Measurements from ENCODE around the gene PLPPR2.
"Not testable (repeated sequence)": the region's sequence is repeated elsewhere in the genome, so short reads cannot be mapped to it uniquely, and the experiment has no call there.

PLPPR2 gene

GRCh38 chr19:11339254-11340098, 15.8 kb upstream of the PLPPR2 start, which contains the start of gene RAB3D:
Gene RAB3D (minus strand): TSS chr19:11339657. CDS start chr19:11337399, 2,258 bp downstream.
- peak; percentile 95 for DNase-seq (ENCODE audit: low spot score)

- DNase-seq (ENCODE audit: low spot score) = not testable (repeated sequence)
These were observed 15.1 kb upstream of the PLPPR2 start for GRCh38 chr19:11340099-11340467.

GRCh38 chr19:11342429-11342828, 12.8 kb upstream of the PLPPR2 start:
- DNase-seq (ENCODE audit: low spot score) = no peak

- no peak for DNase-seq (ENCODE audit: low spot score)
These were observed 10.0 kb upstream of the PLPPR2 start for GRCh38 chr19:11345122-11345803.

DNA sequence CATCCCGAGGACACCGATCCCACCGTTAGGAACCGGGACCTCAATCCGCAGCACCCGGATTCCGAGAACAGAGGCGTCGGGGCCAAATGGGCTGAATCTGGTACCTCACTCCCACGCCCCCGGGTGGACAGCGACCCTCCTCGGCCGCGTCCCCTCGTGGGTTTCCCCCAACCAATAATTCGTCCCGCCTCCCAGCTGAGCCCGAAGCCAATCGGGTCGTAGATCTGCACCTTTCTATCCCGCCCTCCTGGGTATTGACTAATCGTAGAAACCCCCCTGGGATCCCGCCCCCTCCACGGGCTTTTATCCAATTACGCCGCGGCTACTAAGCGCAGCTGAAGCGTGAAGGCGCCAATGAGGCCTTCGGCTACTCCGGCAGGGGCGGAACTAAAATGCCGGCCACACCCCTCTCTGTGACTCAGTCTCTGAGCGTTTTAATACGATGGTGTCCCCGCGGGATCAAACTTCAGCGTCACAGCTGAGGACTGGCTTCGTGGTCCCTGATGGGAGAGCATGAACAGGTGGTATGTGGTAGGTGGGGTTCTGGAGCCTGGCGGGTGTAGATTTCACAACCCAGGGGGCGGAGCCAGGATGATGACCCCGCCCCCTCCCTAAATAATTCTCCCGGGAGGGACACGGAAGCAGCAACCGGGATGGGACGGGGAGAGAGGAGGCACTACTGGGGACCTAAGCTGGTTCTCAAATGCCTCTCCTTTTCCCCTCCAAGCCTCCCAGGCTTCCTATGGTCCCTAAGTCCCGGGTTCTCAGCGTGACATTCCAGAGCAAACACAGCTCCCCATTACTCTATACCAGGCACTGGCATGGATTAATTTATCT, 8.9 kb upstream of the PLPPR2 start, which contains the start of the genes CCDC159 and TMEM205:
Gene CCDC159, plus strand, starts transcription at position 416 of the 837 bp plus-strand sequence. Its CDS starts 88 bp downstream, at position 504.
Gene TMEM205, minus strand, starts transcription at position 165 of the 837 bp plus-strand sequence. CDS start 649 bp downstream, outside the sequence.
- peak; percentile 98 for DNase-seq (ENCODE audit: low spot score)

GRCh38 chr19:11347546-11348039, 7.6 kb upstream of the PLPPR2 start:
- no peak for DNase-seq (ENCODE audit: low spot score)

DNA sequence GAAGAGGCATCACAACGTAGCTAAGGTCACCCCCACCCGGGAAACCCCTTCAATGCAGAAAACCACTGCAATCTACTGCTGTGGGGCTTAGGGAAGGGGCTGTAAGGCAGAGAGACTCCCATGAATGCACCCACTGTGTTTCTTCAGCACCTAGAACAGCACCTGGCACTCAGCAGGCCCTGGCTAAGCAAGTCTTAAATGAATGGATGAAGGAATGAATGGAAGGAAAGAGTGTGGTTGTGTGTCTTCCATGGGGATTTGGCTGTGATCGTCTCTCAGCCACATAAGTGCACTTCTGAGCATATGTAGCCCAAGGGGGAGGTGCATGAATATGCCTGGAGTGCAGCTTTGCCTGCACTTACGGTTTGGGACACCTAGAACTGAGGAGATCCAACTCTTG, 6.1 kb upstream of the PLPPR2 start:
- no peak for DNase-seq (ENCODE audit: low spot score)

- DNase-seq (ENCODE audit: low spot score) = not testable (repeated sequence)
These were observed 1.1 kb upstream of the PLPPR2 start for GRCh38 chr19:11354102-11354501.

GRCh38 chr19:11356074-11356397, 804 bp downstream of the PLPPR2 start:
- no peak for DNase-seq (ENCODE audit: low spot score)

GRCh38 chr19:11356676-11357550, 1.7 kb downstream of the PLPPR2 start:
- no peak for DNase-seq (ENCODE audit: low spot score)

- DNase-seq (ENCODE audit: low spot score) = no peak
These were observed 4.2 kb downstream of the PLPPR2 start for GRCh38 chr19:11359421-11359820.

GRCh38 chr19:11361037-11361770, 6.0 kb downstream of the PLPPR2 start:
- DNase-seq (ENCODE audit: low spot score) = peak; percentile 95

- DNase-seq (ENCODE audit: low spot score) = peak; percentile 70
These were observed 6.8 kb downstream of the PLPPR2 start for GRCh38 chr19:11361771-11362731.

DNA sequence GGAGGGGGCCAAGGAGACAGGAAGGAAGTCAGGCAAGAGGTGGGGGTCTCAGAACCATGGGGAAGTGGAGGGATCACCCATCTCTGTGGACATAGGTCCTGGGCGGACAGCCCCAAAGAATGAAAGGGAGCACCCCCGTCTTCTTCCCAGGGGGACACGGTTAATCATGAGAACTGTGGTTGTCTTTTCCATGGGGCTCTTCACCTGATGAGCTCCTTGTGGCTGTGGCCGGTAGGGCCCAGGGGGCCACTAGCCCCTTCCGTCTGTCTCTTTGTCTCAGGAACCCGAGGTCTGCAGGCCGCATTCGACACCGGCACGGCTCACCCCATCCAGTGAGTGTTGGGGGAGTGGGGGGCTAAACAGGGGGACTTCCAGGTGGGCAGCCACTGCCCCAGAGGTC, 8.6 kb downstream of the PLPPR2 start:
- DNase-seq (ENCODE audit: low spot score) = no peak

GRCh38 chr19:11364296-11364904, 9.2 kb downstream of the PLPPR2 start:
- DNase-seq (ENCODE audit: low spot score) = no peak

GRCh38 chr19:11364935-11365334, 9.7 kb downstream of the PLPPR2 start:
- DNase-seq (ENCODE audit: low spot score) = no peak

DNA sequence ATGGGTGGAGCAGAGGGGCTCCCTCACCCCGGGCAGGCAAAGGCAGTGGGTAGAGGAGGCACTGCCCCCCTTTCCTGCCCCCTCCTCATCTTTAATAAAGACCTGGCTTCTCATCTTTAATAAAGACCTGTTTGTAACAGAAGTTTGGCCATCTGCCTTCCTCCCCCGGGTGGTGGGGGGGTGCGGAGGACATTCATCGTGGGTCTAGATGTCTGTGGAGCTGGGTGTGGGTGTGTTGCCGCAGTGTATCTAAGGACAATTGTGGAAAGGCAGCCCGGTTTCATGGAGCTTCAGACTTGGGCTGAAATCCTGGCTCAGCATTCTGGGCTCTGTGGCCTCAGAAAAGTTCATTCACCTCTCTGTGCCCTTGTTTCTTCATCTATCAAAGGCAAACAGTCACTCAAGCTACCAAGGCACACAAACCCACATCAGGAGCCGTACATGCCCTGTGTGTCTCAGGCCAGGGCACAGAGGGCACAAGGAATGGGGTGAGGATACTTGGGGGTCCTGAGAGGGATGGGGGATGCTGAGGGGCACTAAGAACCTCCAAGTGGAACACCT, 10.4 kb downstream of the PLPPR2 start:
- no peak for DNase-seq (ENCODE audit: low spot score)

DNA sequence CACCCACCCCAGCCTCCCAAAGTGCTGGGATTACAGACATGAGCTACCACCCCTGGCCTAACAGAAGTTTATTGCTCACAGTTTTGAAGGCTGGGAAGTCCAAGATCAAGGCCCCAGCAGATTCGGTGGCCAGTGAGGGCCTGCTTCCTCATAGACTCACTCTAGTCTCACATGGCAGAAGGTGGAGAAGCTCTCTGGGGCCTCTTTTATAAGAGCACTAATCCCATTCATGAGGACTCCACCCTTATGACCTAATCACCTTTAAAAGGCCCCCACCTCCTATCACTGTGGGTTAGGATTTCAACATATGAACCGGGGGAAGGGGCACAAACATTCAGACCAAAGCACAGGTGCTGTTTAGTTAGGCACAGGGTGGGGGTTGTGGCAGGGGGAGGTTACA, 12.3 kb downstream of the PLPPR2 start:
- DNase-seq (ENCODE audit: low spot score) = no peak

All from ecto neural progenitor cell (in vitro differentiated cells).